ENCODE measurements around the gene GSTM4. TPM values are rescaled to one million over a fixed set of nuclear protein-coding genes. Genes with fewer than 3 reads are reported as not detected.

The GSTM4 gene
- total and polyA plus RNA-seq, 9 of the 15 experiments (the other 6 are each of a cell fraction or from before 2014, with no cell fraction given) = 18.8 to 53.4 (median 38.8) TPM

GRCh38 chr1:109667452-109668122 lies 11.7 kb downstream of the GSTM4 start, which contains the start of gene GSTM2 (continued):
- TF ChIP-seq GTF3C2 (IDR thresholded peaks at IDR 0.05; ENCODE audit: borderline replicate concordance, extremely low read depth, insufficient read length) = no peak
- TF ChIP-seq ZNF184 (CRISPR knock-in tag; IDR thresholded peaks at IDR 0.05) = no peak
- TF ChIP-seq MCM3 (IDR thresholded peaks at IDR 0.05) = no peak
- no peak for TF ChIP-seq ZNF592 (IDR thresholded peaks at IDR 0.05)
- no peak for TF ChIP-seq AFF1 (IDR thresholded peaks at IDR 0.05; ENCODE audit: low read depth in 1 of 2, partially characterized antibody in 2 of 2)
- TF ChIP-seq CAMTA2 (CRISPR knock-in tag; conservative IDR thresholded peaks at IDR 0.05) = no peak
- TF ChIP-seq ZNF395 (CRISPR knock-in tag; IDR thresholded peaks at IDR 0.05) = no peak
- no peak for TF ChIP-seq EWSR1 (IDR thresholded peaks at IDR 0.05; ENCODE audit: borderline replicate concordance, low read depth, partially characterized antibody)
- no peak for TF ChIP-seq CC2D1A (IDR thresholded peaks at IDR 0.05)
- no peak for TF ChIP-seq NONO (IDR thresholded peaks at IDR 0.05; ENCODE audit: low read depth in 2 of 2, low read length in 1 of 2)
- no peak for TF ChIP-seq CREB3 (tag; conservative IDR thresholded peaks at IDR 0.05; ENCODE audit: low read depth)
- TF ChIP-seq CXXC5 (CRISPR knock-in tag; IDR thresholded peaks at IDR 0.05) = peak; percentile 45; the same call in 1 of the 2 replicates
- TF ChIP-seq ZNF445 (CRISPR knock-in tag; IDR thresholded peaks at IDR 0.05; ENCODE audit: low read depth) = no peak

Measured in K562 (cell line).